Measurements from ENCODE around the gene MPP2.

GRCh38 chr17:43913584-43913983, 6.2 kb upstream of the MPP2 start:
- TF ChIP-seq ARHGAP35 (CRISPR knock-in tag; IDR thresholded peaks at IDR 0.05; ENCODE audit: borderline replicate concordance) (no peak), JUND (CRISPR knock-in tag; IDR thresholded peaks at IDR 0.05) (no peak), MAFK (conservative IDR thresholded peaks at IDR 0.05 in 1 of 2, IDR thresholded peaks at IDR 0.05 in 1 of 2; ENCODE audit: low read length in 2 of 2) (no peak), POLR2A (IDR thresholded peaks at IDR 0.05; ENCODE audit: insufficient read depth in 1 of 2, low read depth in 2 of 2, low read length in 2 of 2) (no peak), CTCF (CRISPR knock-in tag; IDR thresholded peaks at IDR 0.05) (no peak), TCF7L2 (IDR thresholded peaks at IDR 0.05; ENCODE audit: low read depth, low read length) (no peak), POLR2AphosphoS5 (IDR thresholded peaks at IDR 0.05; ENCODE audit: low read depth, low read length) (no peak), SIN3A (IDR thresholded peaks at IDR 0.05; ENCODE audit: borderline replicate concordance, low read depth, low read length) (no peak)
- TF ChIP-seq, protein P1, sequence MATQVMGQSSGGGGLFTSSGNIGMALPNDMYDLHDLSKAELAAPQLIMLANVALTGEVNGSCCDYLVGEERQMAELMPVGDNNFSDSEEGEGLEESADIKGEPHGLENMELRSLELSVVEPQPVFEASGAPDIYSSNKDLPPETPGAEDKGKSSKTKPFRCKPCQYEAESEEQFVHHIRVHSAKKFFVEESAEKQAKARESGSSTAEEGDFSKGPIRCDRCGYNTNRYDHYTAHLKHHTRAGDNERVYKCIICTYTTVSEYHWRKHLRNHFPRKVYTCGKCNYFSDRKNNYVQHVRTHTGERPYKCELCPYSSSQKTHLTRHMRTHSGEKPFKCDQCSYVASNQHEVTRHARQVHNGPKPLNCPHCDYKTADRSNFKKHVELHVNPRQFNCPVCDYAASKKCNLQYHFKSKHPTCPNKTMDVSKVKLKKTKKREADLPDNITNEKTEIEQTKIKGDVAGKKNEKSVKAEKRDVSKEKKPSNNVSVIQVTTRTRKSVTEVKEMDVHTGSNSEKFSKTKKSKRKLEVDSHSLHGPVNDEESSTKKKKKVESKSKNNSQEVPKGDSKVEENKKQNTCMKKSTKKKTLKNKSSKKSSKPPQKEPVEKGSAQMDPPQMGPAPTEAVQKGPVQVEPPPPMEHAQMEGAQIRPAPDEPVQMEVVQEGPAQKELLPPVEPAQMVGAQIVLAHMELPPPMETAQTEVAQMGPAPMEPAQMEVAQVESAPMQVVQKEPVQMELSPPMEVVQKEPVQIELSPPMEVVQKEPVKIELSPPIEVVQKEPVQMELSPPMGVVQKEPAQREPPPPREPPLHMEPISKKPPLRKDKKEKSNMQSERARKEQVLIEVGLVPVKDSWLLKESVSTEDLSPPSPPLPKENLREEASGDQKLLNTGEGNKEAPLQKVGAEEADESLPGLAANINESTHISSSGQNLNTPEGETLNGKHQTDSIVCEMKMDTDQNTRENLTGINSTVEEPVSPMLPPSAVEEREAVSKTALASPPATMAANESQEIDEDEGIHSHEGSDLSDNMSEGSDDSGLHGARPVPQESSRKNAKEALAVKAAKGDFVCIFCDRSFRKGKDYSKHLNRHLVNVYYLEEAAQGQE (IDR thresholded peaks at IDR 0.05; ENCODE audit: borderline replicate concordance in 1 of 2, low read depth in 1 of 2, low read length in 2 of 2), result no peak

All from HepG2 (cell line).